Hematopoietic multipotent progenitor cell treated with erythropoietin and hydrocortisone succinate and interleukin-3 and kit ligand, for 6 days (in vitro differentiated cells): ENCODE results near the gene CGGBP1.
A peak's percentile ranks its signal among the peaks of the same experiment; 100 is the strongest.
"Not testable (repeated sequence)": the region's sequence is repeated elsewhere in the genome, so short reads cannot be mapped to it uniquely, and the experiment has no call there.

Source experiments
- DNase-seq: peaks from one replicate; pipeline ENCODE4 v3.0.0-alpha.2; 2015

Gene CGGBP1

GRCh38 chr3:88033808-88034207, 25.0 kb downstream of the CGGBP1 start:
- peak; percentile 74 for DNase-seq

- no peak for DNase-seq
Measured at GRCh38 chr3:88033079-88033478, 25.7 kb downstream of the CGGBP1 start.

- DNase-seq: no peak
Measured at GRCh38 chr3:88032245-88032644, 26.6 kb downstream of the CGGBP1 start.

GRCh38 chr3:88031642-88032077, 27.1 kb downstream of the CGGBP1 start:
- peak; percentile 67 for DNase-seq

GRCh38 chr3:88030210-88030609, 28.6 kb downstream of the CGGBP1 start:
- no peak for DNase-seq

- DNase-seq: peak; percentile 80
Measured at GRCh38 chr3:88028876-88029275, 29.9 kb downstream of the CGGBP1 start.

GRCh38 chr3:88025001-88025552, 33.7 kb downstream of the CGGBP1 start:
- DNase-seq: no peak

GRCh38 chr3:88019024-88019423, 39.8 kb downstream of the CGGBP1 start:
- DNase-seq: no peak

- not testable (repeated sequence) for DNase-seq
Measured at GRCh38 chr3:88015656-88016055, 43.1 kb downstream of the CGGBP1 start.

GRCh38 chr3:88013592-88013991, 45.2 kb downstream of the CGGBP1 start:
- DNase-seq: no peak

GRCh38 chr3:88010810-88011209, 48.0 kb downstream of the CGGBP1 start:
- DNase-seq: peak; percentile 27

GRCh38 chr3:88009066-88009465, 49.7 kb downstream of the CGGBP1 start:
- no peak for DNase-seq

GRCh38 chr3:88005066-88005465, 53.7 kb downstream of the CGGBP1 start:
- DNase-seq: peak; percentile 89

- DNase-seq: peak; percentile 84
Measured at GRCh38 chr3:88003115-88003755, 55.6 kb downstream of the CGGBP1 start.

- DNase-seq: no peak
Measured at GRCh38 chr3:88002448-88002847, 56.4 kb downstream of the CGGBP1 start.
